Pons (tissue), 1 donor: ENCODE data around the gene ZFAND2B.

Experiments used
- DNase-seq: peaks from one replicate; pipeline ENCODE4 v3.0.0-alpha.2; 2016; ENCODE audit warnings: low spot score

ZFAND2B gene, protein sequence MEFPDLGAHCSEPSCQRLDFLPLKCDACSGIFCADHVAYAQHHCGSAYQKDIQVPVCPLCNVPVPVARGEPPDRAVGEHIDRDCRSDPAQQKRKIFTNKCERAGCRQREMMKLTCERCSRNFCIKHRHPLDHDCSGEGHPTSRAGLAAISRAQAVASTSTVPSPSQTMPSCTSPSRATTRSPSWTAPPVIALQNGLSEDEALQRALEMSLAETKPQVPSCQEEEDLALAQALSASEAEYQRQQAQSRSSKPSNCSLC

DNA sequence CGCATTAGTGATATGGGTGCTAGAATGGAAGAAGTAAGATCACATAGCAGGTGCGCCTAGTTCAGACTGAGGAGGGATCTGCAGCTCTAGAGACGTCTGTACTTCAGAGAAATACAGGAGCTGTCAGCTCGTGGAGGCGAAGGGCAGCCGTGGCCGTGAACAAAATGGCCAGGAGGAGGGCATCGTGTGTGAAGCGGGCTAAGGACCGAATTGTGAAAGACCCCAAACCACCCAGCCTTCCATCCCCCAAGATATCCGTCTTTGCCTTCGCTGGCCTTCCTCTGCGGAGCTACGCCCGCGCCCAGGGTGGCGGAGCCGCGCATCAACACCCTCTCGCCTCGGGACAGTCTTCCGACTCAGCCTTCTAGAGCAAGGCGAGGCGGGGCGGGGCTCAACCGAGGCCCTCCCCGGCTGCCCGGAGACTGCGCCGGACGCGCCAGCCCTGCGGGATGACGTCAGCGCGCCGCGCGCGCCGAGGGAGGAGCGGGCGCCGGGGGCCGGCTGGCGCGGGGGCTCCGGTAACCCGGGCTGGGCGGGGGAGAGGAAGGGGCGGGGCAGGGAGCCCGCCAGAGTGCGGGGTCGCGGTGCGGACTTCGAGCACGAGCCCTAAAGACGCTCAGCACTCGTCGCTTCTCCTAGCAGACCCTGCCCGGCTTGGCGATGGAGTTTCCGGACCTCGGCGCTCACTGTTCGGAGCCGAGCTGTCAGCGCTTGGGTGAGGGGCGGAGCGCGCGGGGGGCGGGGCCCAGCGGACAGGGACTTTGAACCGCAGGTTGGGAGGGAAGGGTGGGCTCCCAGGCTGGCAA lies at the start of gene ZFAND2B:
TSS of gene ZFAND2B (plus strand) at position 455 of the 806 bp plus-strand sequence. CDS start at position 661, 206 bp downstream.
- DNase-seq, result peak; percentile 94

GRCh38 chr2:219157396-219157795 lies 49.2 kb upstream of the ZFAND2B start:
- no peak for DNase-seq

DNA sequence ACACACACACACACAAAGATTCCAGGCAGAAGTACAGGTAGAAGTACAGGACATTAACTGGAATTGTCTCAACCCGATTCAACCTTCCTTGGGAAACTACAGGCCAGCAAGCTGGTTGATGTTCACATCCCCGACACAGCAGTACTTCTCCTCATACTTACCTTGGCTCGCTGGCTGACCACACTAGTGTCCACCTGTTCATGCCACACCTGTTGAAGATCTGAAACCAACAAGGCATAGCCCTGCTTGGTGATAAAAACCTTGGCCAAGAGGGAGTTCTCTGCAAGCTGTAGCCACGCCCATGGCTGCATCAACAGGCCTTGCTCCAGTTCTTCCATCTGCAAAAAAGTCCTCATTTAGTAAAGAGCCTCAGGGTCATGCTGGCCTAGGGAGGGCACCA lies 48.6 kb upstream of the ZFAND2B start:
- DNase-seq, result no peak

GRCh38 chr2:219158586-219158985 lies 48.0 kb upstream of the ZFAND2B start:
- DNase-seq, result no peak

DNA sequence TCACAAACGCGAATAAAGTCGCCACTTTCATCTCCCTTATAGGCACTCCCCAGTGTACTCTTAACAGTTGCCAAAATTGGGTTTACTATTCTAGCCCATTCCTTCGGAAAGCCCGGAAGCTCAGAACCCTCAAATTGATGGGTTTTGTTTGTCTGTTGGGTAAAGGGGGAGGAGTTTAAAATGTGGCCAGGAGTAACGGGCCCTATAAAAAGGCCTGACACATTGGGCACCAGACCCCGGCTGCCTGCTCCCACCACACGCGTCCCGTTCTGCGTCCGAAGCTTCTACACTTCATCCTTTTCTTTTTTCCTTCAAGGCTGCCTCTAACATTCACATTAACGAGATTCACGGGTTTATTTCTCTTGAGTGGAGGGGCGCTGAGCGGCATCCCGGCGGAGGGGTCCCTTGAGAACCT lies 46.8 kb upstream of the ZFAND2B start:
- DNase-seq, result no peak

DNA sequence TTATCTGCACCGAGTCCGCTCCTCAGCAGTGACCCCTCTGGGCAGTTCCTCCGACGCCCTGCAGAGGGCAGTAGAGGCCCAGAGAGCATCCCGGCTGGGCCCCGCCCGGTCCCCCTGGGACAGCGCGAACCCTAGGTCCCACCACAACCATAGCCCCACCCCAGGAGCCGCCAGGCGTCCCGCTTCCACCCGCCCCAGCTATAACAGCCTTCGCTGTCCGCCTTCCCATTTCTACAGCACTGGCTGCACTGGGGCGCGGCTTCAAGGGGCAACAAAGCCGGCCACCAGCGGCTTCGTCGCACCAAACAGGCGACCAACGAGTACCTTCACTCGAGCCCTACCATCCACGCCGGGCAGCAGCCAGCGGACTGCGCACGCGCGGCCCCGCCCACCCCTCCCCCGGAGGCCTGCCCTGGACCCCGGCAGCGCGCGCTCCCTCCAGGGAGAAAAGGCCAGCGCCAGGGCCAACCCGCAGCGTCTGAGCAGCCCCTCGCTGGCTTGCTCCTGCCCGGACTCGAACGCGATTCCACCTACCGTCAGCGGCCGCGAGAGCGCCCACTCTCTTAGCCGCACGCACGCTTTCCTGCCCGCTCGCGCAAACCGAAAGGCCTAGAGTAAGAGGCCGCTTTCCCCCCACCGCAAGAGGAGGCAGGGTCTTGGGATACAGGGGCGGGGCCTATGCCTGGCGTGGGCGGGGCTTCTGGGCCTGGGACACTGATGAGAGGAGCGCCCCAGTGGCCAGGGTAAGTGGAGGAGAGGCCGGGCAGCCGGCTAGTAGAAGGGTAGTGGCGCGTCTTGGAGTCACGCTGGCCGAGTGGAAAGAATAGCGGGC lies 46.2 kb upstream of the ZFAND2B start, which contains the start of gene NHEJ1:
TSS of gene NHEJ1 (minus strand) at position 630 of the 832 bp plus-strand sequence. CDS start 2,453 bp downstream, outside the sequence.
- peak; percentile 95 for DNase-seq

- no peak for DNase-seq
Measured at GRCh38 chr2:219161097-219161496, 45.5 kb upstream of the ZFAND2B start.

DNA sequence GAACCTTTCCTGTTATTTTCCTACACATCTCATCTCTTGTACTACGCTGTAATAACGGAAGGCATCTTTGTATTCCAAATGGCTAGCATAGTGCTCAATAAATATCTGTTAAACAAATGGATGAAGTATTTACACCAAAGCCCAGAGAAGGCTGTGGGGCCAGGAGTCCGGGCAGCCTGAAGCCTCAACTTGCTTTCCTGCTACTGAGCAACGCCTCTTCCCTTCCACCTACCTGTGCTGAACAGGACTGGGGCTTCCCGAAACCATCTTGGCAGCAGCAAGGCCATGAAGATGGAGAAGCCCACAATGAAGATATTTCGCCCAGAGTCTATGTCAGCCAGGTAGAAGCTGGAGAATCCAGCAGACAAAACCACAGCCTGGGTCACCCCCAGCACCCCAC lies 43.4 kb upstream of the ZFAND2B start:
- DNase-seq, result no peak

DNA sequence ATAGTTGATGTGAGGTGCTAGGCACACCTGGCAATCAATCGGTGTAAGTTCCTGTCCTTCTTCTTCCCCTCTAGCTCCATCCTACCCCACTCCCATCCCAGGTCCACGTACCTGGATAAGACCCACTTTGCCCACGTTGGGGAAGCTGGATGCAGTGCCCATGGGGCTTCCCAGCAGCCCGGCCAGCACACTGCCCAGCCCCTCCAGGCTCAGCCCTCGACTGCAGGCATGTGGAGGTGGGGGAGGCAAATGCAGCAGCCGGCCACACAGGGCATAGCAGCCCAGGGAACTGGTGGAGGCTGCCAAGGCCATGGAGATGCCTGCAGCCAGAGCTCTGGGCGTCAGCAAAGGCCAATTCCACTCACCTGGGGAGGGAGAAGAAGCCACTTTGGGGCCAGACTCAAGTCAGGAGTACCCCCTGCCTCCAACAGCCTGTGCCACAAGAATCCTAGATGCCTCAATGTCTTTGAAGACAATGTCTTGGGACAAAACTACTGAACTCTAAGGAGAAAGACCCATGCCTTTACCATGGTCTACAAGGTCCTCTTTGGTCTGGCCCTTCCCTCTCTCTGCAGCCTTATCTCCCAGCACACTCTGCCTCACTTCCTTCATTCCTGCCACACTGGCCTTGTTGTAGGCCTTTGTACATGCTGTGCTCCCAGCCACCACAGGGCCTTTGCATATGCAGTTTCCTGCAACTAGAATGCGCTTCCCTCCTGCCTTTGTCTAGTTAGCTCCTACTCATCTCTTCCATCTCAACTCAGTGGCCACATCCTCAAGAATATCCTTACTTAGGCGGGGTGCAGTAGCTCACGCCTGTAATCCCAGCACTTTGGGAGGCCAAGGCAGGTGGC lies 41.3 kb upstream of the ZFAND2B start:
- no peak for DNase-seq

- DNase-seq, result no peak
Measured at GRCh38 chr2:219167997-219168396, 38.6 kb upstream of the ZFAND2B start.

DNA sequence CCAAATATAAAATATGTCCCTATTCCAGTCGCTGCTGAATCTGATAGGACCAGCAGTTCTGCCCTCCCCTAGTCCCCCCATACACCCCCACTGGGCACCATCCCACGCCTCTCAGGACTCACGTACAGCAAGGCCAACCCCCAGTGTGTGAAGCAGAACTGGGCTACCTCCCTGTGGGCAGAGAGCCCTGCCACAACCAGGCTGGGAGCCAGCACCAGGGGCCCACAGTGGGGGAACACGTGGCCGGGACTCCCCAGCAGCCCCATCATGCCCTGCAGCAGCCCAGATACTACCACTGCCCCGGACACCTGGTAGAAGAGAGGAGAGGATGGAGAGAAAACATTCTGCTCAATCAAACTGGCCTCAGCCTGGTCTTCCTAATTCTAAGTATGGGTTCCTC lies 38.1 kb upstream of the ZFAND2B start:
- DNase-seq, result no peak

DNA sequence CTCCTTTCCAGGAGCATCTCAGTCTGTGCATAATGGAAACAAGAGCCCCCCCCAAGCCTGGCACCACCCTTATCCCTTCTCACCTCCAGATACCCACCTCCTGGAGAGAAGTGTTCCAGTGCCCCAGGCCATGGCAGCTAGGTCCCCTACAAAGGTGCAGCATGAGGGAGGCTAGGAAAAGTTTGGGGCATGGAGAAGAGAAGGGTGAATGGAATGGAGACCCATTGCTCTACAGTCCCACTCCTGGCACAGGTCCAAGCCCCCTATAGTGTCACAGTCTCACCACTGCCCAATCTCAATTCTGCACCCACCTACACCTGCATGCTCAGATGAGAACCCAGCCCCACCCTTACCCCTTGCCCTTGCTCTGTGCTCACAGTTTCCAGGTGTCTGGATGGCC lies 37.6 kb upstream of the ZFAND2B start:
- DNase-seq, result no peak

DNA sequence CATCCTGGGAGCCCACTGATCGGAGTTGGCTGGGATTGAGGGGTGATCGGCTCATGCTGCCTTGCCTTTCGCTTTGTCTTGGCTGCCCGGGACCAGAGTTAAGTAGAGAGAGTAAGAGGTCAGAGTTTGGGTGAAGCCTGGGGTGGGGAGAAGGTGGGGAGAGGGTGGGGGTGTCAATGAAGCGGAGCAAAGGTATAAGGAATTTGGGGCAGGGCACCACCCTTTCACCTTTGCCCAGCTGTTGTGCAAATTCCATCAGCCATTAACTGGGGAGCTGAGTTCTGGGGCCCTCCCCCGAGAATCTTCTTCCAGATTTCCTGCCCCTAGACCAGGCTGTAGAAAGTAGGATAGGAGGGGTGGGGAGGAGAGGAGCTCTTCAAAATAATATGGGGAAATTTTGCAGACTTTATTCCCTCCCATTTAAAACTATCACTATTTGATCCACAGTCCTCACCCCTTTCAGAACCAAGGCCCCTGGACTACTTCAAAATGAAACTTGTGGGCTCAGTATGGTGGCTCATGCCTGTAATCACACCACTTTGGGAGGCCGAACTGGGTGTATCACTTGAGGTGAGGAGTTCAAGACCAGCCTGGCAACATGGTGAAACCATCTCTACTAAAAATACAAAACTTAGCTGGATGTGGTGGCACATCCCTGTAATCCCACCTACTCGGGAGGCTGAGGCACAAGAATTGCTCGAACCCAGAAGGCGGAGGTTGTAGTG lies 36.5 kb upstream of the ZFAND2B start, which contains the start of gene SLC23A3:
TSS of gene SLC23A3 (minus strand) at position 100 of the 725 bp plus-strand sequence. CDS start at position 55, 45 bp downstream.
- DNase-seq, result no peak

DNA sequence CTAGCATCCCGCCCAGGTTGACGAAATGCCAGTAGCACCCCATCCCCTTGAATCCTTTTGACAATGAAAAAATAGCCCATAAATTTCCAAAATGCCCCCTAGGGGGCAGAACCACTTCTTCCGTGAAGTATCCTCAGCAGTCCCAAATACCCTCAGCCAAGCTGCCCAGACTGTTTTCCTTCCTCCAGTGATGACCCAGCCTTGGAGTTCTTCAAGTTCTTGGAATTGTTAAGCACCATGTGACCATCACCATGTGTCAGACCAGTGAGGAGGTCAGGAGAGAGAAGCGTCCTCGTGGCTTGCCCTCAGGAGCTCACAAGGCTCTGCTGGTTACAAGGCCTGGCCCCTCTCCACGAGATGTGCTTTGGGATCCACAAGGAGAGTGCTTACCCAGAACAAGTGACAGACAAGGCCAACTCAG lies 35.3 kb upstream of the ZFAND2B start:
- peak; percentile 67 for DNase-seq

- no peak for DNase-seq
Measured at GRCh38 chr2:219172231-219173154, 34.1 kb upstream of the ZFAND2B start.

DNA sequence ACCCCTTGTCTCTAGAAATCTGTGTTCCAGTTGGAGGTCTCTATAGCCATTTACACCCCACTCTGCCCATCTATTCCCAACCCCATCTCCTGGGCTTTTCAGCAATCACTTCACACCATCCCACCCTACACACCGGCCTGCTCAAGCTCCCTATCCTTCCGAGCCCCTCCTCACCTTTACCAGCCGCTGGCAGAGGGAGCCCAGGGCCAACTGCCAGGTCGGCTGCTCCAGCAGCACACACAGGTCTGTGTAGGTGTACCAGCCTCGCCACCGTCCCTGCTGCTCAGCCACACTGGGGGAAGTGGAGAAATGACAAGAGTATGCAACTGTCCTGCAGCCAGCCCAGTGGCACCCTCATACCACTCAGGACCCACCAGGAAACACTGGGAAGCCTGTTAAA lies 33.4 kb upstream of the ZFAND2B start:
- no peak for DNase-seq

GRCh38 chr2:219174146-219174545 lies 32.4 kb upstream of the ZFAND2B start:
- DNase-seq, result no peak

DNA sequence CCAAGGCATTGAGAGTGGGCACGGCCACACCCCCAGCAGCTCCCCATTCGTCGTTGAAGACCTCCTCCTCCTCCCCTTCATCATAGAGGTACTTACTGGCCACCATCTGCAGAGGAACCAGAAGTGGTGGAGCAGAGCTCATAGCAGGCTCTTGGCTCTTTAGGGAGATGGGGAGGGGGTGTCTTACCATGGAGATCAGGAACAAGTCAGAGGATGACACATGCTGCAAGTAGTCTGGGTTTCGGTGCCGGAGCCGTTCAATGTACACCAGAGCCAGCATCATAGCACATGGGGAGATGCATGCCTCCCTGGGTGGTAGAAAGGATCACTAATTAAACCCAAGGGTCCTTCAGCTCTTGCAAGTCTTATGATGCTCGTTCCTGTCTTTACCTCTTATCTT lies 31.8 kb upstream of the ZFAND2B start:
- no peak for DNase-seq

DNA sequence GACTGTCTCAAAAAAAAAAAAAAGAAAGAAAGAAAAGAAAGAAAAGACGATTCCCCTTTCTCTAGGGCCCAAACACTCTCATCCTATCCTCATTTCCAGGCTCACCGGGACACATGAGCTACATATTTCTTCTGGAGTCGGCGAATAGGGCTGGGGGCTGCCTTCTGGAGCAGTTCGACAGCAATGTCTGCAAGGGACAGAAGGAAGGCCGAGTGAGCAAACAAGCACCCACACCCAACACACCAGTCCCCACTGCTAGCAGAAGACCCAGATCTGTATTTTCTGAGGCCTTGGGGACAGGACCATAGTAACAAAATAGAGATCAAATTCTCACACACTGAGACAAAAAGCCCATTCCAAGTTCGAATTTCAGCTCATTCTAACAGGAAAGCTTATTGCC lies 31.1 kb upstream of the ZFAND2B start:
- no peak for DNase-seq
